Fibroblast of skin of back (primary cell): ENCODE data around the gene HOXA2.

Source experiments
- DNase-seq: peaks from one replicate; pipeline ENCODE4 v3.0.0-alpha.2; 2013

The HOXA2 gene

GRCh38 chr7:27111751-27112277, 9.3 kb upstream of the HOXA2 start:
- DNase-seq = no peak

GRCh38 chr7:27111042-27111750, 8.7 kb upstream of the HOXA2 start:
- DNase-seq = no peak

GRCh38 chr7:27110186-27111031, 7.9 kb upstream of the HOXA2 start:
- no peak for DNase-seq

- DNase-seq = no peak
Observed at GRCh38 chr7:27109466-27110185, 7.1 kb upstream of the HOXA2 start.

- no peak for DNase-seq
Observed at GRCh38 chr7:27108390-27109127, 6.1 kb upstream of the HOXA2 start.

- no peak for DNase-seq
Observed at GRCh38 chr7:27107391-27108381, 5.2 kb upstream of the HOXA2 start.

GRCh38 chr7:27106901-27107240, 4.4 kb upstream of the HOXA2 start:
- DNase-seq = no peak

- DNase-seq = no peak
Observed at GRCh38 chr7:27106181-27106900, 3.9 kb upstream of the HOXA2 start.

GRCh38 chr7:27105301-27106031, 3.0 kb upstream of the HOXA2 start:
- no peak for DNase-seq

GRCh38 chr7:27104341-27105058, 2.0 kb upstream of the HOXA2 start:
- DNase-seq = no peak

- DNase-seq = no peak
Observed at GRCh38 chr7:27103489-27104226, 1.2 kb upstream of the HOXA2 start.

- DNase-seq = no peak
Observed at GRCh38 chr7:27101957-27102580, 414 bp downstream of the HOXA2 start.

- DNase-seq = no peak
Observed at GRCh38 chr7:27101171-27101956, 1.1 kb downstream of the HOXA2 start.

GRCh38 chr7:27100694-27101170, 1.8 kb downstream of the HOXA2 start:
- DNase-seq = no peak

- DNase-seq = no peak
Observed at GRCh38 chr7:27099453-27100370, 2.8 kb downstream of the HOXA2 start.
